ENCODE data around the gene DNAH17. TPM values are rescaled to one million over a fixed set of nuclear protein-coding genes. Genes with fewer than 3 reads are reported as not detected.

DNAH17 gene
- total RNA-seq, 1 donor = not detected

- no peak overlapping the region for H3K4me3 ChIP-seq (ENCODE audit: low read depth, low read length)
- TF ChIP-seq, protein P1, sequence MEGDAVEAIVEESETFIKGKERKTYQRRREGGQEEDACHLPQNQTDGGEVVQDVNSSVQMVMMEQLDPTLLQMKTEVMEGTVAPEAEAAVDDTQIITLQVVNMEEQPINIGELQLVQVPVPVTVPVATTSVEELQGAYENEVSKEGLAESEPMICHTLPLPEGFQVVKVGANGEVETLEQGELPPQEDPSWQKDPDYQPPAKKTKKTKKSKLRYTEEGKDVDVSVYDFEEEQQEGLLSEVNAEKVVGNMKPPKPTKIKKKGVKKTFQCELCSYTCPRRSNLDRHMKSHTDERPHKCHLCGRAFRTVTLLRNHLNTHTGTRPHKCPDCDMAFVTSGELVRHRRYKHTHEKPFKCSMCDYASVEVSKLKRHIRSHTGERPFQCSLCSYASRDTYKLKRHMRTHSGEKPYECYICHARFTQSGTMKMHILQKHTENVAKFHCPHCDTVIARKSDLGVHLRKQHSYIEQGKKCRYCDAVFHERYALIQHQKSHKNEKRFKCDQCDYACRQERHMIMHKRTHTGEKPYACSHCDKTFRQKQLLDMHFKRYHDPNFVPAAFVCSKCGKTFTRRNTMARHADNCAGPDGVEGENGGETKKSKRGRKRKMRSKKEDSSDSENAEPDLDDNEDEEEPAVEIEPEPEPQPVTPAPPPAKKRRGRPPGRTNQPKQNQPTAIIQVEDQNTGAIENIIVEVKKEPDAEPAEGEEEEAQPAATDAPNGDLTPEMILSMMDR (IDR thresholded peaks at IDR 0.05; ENCODE audit: insufficient read depth, low read depth, low read length) = no peak
- no peak for DNase-seq (ENCODE audit: low read depth)
Measured at GRCh38 chr17:78475211-78475610, 102.0 kb downstream of the DNAH17 start.

DNA sequence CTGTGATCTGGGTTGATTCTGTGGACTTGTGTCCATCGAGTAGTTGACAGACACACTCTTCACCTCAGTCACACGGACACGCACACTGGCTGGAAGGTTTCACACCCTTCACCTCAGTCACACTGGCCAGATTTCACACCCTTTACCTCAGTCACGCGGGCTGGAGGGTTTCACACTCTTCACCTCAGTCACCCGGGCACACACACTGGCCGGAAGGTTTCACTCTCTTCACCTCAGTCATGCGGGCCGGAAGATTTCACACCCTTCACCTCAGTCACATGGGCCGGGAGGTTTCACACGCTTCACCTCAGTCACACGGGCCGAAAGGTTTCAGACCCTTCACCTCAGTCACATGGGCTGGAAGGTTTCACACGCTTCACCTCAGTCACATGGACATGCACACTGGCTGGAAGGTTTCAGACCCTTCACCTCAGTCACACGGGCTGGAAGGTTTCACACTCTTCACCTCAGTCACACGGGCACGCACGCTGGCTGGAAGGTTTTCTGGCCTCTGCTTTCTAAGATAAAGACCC, 102.5 kb downstream of the DNAH17 start:
- TF ChIP-seq, protein P1 (IDR thresholded peaks at IDR 0.05; ENCODE audit: insufficient read depth, low read depth, low read length) = no peak
- no peak for DNase-seq (ENCODE audit: low read depth)
- H3K4me3 ChIP-seq (ENCODE audit: low read depth, low read length) = no peak overlapping the region

- DNase-seq (ENCODE audit: low read depth) = no peak
- H3K4me3 ChIP-seq (ENCODE audit: low read depth, low read length) = no peak overlapping the region
- TF ChIP-seq, protein P1 (IDR thresholded peaks at IDR 0.05; ENCODE audit: insufficient read depth, low read depth, low read length) = no peak
Measured at GRCh38 chr17:78473951-78474613, 103.1 kb downstream of the DNAH17 start.

DNA sequence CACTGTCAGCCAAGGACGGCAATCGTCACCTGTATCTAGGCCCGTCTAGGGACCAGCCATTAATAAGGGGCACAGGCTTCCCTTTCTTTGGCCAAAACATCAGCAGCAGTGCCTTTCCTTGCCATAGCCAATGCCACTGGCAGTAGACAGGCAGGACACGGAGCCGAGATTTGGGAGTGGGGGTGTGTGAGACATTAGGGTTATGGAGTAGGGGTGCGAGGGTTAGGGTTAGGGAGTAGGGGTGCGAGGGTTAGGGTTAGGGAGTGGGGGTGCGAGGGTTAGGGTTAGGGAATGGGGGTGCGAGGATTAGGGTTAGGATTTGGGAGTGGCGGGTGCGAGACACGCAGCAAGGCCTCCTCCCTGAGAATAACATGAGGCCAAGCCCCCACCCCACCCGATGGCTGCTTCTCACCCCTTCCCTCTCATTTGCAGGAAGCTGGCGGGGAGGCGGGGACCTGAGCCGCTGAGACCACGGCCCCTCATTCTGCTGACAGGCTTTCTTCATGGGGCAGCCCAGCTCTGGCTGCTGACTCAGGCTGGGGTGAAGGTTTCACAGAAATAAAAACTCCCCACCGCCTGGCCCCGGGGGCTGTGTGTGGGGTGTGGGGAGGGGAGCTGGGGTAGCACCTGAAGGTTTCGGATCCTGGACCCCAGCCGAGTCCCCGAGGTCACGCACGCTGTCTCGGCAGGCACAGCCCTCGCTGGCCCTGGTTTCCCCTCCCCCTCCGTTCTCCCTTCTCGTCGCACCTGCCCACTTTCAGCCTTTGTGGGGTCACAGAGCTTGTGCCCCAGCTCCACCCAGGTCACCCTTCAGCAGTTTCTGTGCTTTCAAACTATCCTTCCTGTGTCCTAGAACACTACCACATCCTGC, 104.9 kb downstream of the DNAH17 start:
- TF ChIP-seq, protein P1 (IDR thresholded peaks at IDR 0.05; ENCODE audit: insufficient read depth, low read depth, low read length) = no peak
- no peak for DNase-seq (ENCODE audit: low read depth)
- H3K4me3 ChIP-seq (ENCODE audit: low read depth, low read length) = no peak overlapping the region

DNA sequence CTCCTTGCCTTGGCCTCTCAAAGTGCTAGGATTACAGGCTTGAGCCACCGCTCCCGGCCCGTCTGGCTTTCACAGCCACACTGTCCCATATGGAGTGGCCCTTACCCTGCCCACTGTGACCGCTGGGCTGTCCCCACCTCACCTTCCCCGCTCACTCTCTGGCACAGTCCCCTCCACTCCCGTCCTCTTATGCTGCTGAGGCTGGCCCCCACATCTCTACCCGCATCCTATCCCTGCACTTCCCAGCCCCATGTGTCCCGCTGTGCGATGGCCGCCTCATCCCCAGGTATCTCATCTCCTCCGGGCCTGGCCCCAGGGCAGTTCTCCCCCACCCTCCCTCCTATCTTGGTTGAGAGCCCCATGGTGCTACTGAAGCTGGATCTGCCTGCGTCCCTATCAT, 105.6 kb downstream of the DNAH17 start:
- H3K4me3 ChIP-seq (ENCODE audit: low read depth, low read length) = no peak overlapping the region
- no peak for DNase-seq (ENCODE audit: low read depth)
- TF ChIP-seq, protein P1 (IDR thresholded peaks at IDR 0.05; ENCODE audit: insufficient read depth, low read depth, low read length) = no peak

DNA sequence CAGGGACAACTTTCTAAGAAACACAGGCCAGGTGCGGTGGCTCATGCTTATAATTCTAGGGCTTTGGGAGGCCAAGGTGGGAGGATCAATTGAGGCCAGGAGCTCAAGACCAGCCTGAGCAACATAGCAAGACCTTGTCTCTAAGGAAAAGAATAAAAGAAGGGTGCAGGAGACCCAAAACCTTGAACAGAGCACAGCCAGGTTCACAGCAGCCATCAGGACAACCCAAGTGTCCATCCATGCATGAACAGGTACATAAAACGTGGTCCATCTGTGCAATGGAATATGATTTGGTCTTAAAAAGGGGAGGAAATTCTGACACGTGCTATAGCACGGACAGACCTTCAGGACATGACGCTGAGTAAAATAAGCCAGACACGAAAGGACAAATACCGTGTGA, 107.8 kb downstream of the DNAH17 start:
- TF ChIP-seq, protein P1 (IDR thresholded peaks at IDR 0.05; ENCODE audit: insufficient read depth, low read depth, low read length) = no peak
- DNase-seq (ENCODE audit: low read depth) = no peak
- no peak overlapping the region for H3K4me3 ChIP-seq (ENCODE audit: low read depth, low read length)

Measured in fibroblast of villous mesenchyme (primary cell).